Choroid plexus epithelial cell (primary cell): ENCODE data around the gene LILRB1.
"Not testable (repeated sequence)": the region's sequence is repeated elsewhere in the genome, so short reads cannot be mapped to it uniquely, and the experiment has no call there.

Experiments used
- DNase-seq: peaks from one replicate; pipeline ENCODE4 v3.0.0-alpha.2; 2010; ENCODE audit warnings: low read depth
- H3K4me3 ChIP-seq: 2 replicates; pipeline ENCODE4 v1.5.1; 2011; ENCODE audit warnings: low read depth, mild to moderate bottlenecking, control low read depth, low read length, moderate library complexity
- CTCF ChIP-seq: conservative IDR thresholded peaks from 2 replicates; pipeline ENCODE4 v1.5.1; 2011; ENCODE audit warnings: low read depth, mild to moderate bottlenecking, control low read depth, inconsistent platforms, low read length, moderate library complexity

The LILRB1 gene

GRCh38 chr19:54630262-54630661, at the start of gene LILRB1:
Gene LILRB1 (plus strand): TSS chr19:54630484. CDS start chr19:54631074, 590 bp downstream.
- H3K4me3 ChIP-seq, DNase-seq: not testable (repeated sequence)

DNA sequence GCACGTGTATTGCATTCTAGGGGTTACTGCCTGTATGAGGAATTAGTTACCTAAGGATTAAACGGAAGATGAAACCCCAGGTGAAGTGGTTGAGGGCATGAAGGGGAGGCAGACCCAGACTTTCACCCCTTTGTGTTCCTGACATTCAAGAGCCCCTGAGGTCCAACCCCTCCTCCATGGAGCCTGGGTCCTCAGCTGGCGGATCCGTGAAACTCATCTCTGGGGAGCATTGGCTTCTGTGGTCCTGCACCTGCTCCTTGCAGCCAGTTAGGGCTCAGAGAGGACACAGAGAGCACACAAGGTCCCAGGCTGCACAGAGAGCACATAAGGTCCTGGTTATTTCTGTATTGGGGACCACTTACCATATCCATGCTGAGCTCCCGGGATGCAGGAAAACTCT, 43.9 kb upstream of the LILRB1 start:
- DNase-seq, result no peak
- TF ChIP-seq CTCF, result no peak
- no peak overlapping the region for H3K4me3 ChIP-seq

DNA sequence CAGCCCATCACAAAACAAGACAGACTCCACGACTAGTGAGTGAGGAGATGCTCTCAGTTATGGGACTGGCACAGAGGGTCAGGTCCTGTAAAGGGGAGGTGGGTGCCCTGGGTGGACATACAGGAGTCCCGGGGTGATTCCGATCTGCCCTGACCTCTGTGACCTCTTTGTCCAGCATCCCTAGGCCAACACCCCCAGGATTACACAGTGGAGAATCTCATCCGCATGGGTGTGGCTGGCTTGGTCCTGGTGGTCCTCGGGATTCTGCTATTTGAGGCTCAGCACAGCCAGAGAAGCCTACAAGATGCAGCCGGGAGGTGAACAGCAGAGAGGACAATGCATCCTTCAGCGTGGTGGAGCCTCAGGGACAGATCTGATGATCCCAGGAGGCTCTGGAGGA, 43.3 kb upstream of the LILRB1 start:
- no peak for DNase-seq

DNA sequence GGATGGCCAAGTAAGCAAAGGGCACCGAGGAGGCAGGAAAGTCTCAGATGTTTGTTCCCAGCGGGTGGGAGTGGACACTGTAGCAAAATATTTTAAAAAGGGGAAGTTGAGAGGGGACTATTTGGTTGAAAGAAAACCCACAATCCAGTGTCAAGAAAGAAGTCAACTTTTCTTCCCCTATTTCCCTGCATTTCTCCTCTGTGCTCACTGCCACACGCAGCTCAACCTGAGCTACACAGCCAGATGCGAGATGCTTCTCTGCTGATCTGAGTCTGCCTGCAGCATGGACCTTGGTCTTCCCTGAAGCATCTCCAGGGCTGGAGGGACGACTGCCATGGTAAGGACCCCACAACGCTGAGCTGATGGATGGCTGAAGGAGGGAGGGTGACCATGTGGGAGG, 36.8 kb upstream of the LILRB1 start, which contains the start of gene LILRA1:
TSS of gene LILRA1 (plus strand) at position 188 of the 400 bp plus-strand sequence. CDS start 613 bp downstream, outside the sequence.
- not testable (repeated sequence) for DNase-seq, H3K4me3 ChIP-seq

More for the DNA sequence above, 43.3 kb upstream of the LILRB1 start:
- H3K4me3 ChIP-seq, result no peak overlapping the region
- TF ChIP-seq CTCF, result no peak

DNA sequence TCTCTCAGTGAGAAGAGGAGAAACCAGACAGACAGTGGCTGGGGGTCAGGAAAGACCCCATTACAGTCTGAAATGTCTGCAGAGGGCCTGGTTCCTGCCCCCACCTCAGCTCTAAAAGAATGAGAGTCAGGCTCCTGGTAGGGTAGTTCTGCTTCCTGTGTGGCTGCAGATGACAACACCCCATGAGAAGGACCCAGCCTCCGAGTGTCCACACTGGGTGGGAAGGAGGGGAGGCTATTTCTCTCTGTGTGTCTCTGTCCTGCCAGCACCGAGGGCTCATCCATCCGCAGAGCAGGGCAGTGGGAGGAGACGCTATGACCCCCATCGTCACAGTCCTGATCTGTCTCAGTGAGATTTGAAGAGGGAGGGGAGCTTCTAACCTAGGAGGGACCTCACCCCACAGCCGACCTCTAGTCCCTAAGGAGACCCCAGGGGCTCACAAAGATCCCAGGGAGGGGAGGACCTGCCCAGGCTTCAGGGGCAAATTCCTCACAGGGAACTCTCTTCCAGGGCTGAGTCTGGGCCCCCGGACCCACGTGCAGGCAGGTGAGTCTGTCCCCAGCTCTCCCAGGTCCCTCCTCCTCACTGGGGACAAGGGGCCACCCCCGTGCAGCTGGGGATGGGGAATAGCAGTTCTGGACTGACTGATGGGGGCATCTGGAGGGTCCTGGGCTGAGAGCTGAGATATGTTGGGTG, 36.2 kb upstream of the LILRB1 start:
- not testable (repeated sequence) for DNase-seq, H3K4me3 ChIP-seq

DNA sequence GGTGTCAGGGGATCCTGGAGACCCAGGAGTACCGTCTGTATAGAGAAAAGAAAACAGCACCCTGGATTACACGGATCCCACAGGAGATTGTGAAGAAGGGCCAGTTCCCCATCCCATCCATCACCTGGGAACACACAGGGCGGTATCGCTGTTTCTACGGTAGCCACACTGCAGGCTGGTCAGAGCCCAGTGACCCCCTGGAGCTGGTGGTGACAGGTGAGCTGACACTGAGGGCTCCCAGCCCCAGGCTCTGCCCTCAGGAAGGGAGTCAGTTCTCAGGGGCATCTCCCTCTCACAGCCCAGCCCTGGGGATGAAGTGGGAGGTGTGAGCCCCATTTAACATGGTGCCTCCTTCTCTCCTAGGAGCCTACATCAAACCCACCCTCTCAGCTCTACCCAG, 35.5 kb upstream of the LILRB1 start:
- TF ChIP-seq CTCF, result no peak
- no peak overlapping the region for H3K4me3 ChIP-seq
- DNase-seq, result no peak

GRCh38 chr19:54595680-54596436, 34.4 kb upstream of the LILRB1 start:
- H3K4me3 ChIP-seq, DNase-seq: not testable (repeated sequence)

DNA sequence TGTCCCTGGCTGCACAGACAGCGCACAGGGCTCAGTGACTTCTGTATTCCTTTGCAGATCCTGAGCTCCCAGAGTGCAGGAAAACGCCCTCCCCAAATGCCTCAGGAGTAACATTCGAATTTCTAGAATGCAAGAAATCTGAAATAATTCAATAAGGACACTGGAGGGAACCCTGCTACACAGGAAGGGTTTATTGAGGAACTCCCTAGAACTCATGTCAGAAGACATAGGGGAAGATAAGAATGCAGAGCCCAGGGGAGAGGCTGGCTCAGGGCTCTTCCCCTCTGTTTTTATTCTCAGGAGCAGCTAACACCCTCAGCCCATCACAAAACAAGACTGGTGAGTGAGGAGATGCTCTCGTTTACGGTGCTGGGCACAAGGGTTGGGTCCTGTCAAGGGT, 30.1 kb upstream of the LILRB1 start:
- DNase-seq, result no peak

More for the DNA sequence above, 30.1 kb upstream of the LILRB1 start:
- no peak for TF ChIP-seq CTCF
- H3K4me3 ChIP-seq, result no peak overlapping the region
